ENCODE measurements around the gene FGD2. TPM values are rescaled to one million over a fixed set of nuclear protein-coding genes. Genes with fewer than 3 reads are reported as not detected.
A peak's percentile ranks its signal among the peaks of the same experiment; 100 is the strongest.

Gene FGD2
- total and polyA plus RNA-seq, 3 donors from 2014 or later, result 5.8 to 16.0 (median 7.0) TPM

GRCh38 chr6:36975231-36976006 lies 30.0 kb upstream of the FGD2 start:
- Histone ChIP-seq H3K9me3 (no peaks in the 10 kb centered on the region), H3K36me3 (ENCODE audit: low read depth, missing control alignments) (no peaks in the 10 kb centered on the region), H3K27ac (peak overlapping the region; percentile 2 to 9), H3K4me3 (no peak overlapping the region), H3K27me3 (no peaks in the 10 kb centered on the region), H3K4me1 (peaks cover 22% of the 10 kb centered on the region)
- intact Hi-C loops (cut with DNase I; ENCODE audit: low total_unique reads), result loop anchor here (5.0 kb wide), 1 partner anchor 208 kb away; no protein-coding TSS in a partner anchor
- WGBS, 2 donors, result 81 to 83% methylated on average over 7 of the region's 7 CpGs
- no peak for DNase-seq
- no peak for TF ChIP-seq POLR2A (IDR thresholded peaks at IDR 0.05)
- TF ChIP-seq CTCF (IDR thresholded peaks at IDR 0.05), result no peak

- WGBS, 2 donors, result 90 to 94% methylated on average over 4 of the region's 4 CpGs
- Histone ChIP-seq H3K4me1 (peaks cover 27% of the 10 kb centered on the region), H3K9me3 (no peaks in the 10 kb centered on the region), H3K27me3 (no peaks in the 10 kb centered on the region), H3K4me3 (no peak overlapping the region), H3K27ac (peak overlapping the region; percentile 2 to 9), H3K36me3 (ENCODE audit: low read depth, missing control alignments) (no peaks in the 10 kb centered on the region)
- TF ChIP-seq POLR2A (IDR thresholded peaks at IDR 0.05), result no peak
- TF ChIP-seq CTCF (IDR thresholded peaks at IDR 0.05), result no peak
- intact Hi-C loops (cut with DNase I; ENCODE audit: low total_unique reads), result loop anchor here (5.0 kb wide), 1 partner anchor 209 kb away; no protein-coding TSS in a partner anchor
- no peak for DNase-seq
These were observed 29.5 kb upstream of the FGD2 start for GRCh38 chr6:36976007-36976264.

GRCh38 chr6:36976509-36976908 lies 28.9 kb upstream of the FGD2 start:
- intact Hi-C loops (cut with DNase I; ENCODE audit: low total_unique reads), result loop anchor here (5.0 kb wide), 1 partner anchor 209 kb away; no protein-coding TSS in a partner anchor
- peak overlapping the region; percentile 2 to 9 for H3K27ac ChIP-seq
- no peaks in the 10 kb centered on the region for H3K9me3 ChIP-seq
- no peak for DNase-seq
- H3K36me3 ChIP-seq (ENCODE audit: low read depth, missing control alignments), result no peaks in the 10 kb centered on the region
- H3K27me3 ChIP-seq, result no peaks in the 10 kb centered on the region
- H3K4me1 ChIP-seq, result peaks cover 32% of the 10 kb centered on the region
- 95 to 100% methylated on average over 3 to 7 of the region's 7 CpGs for WGBS, 2 donors
- no peak overlapping the region for H3K4me3 ChIP-seq
- TF ChIP-seq POLR2A (IDR thresholded peaks at IDR 0.05), result no peak
- no peak for TF ChIP-seq CTCF (IDR thresholded peaks at IDR 0.05)

GRCh38 chr6:36976931-36977330 lies 28.5 kb upstream of the FGD2 start:
- H3K4me3 ChIP-seq, result no peak overlapping the region
- TF ChIP-seq POLR2A (IDR thresholded peaks at IDR 0.05) (no peak), CTCF (IDR thresholded peaks at IDR 0.05) (no peak)
- no peaks in the 10 kb centered on the region for H3K27me3 ChIP-seq
- H3K9me3 ChIP-seq, result no peaks in the 10 kb centered on the region
- no peaks in the 10 kb centered on the region for H3K36me3 ChIP-seq (ENCODE audit: low read depth, missing control alignments)
- H3K4me1 ChIP-seq, result peaks cover 32% of the 10 kb centered on the region
- intact Hi-C loops (cut with DNase I; ENCODE audit: low total_unique reads), result loop anchor here (5.0 kb wide), 1 partner anchor 210 kb away; no protein-coding TSS in a partner anchor
- 81 to 96% methylated on average over 6 of the region's 6 CpGs for WGBS, 2 donors
- DNase-seq, result no peak
- no peak overlapping the region for H3K27ac ChIP-seq

All from testis (tissue), 3 donors.